Loucy (cell line): ENCODE data around the gene GZMA.

Experiments
- CTCF ChIP-seq: fragments of 200-600 bp; sonication (generic); conservative IDR thresholded peaks from 2 replicates; pipeline ENCODE4 v1.5.1; 2014; ENCODE audit warnings: mild to moderate bottlenecking, antibody characterized with exemption, low read length
- EZH2phosphoT487 ChIP-seq: fragments of 200-600 bp; IDR thresholded peaks from 2 replicates; pipeline ENCODE4 v1.6.1; 2018; ENCODE audit warnings: antibody characterized with exemption, mild to moderate bottlenecking, moderate library complexity, borderline replicate concordance

GRCh38 chr5:55151923-55152842 is 49.7 kb downstream of the GZMA start:
- TF ChIP-seq CTCF (no peak), EZH2phosphoT487 (no peak)
